ENCODE results near the gene PNPT1.
"Not testable (repeated sequence)": the region's sequence is repeated elsewhere in the genome, so short reads cannot be mapped to it uniquely, and the experiment has no call there.

PNPT1 gene
- total RNA-seq: 27.9 to 199 (median 58.1) reads per million in 9 experiments

- H3K36me3 Mint-ChIP-seq (ENCODE audit: insufficient read depth): peaks cover 10% of the 10 kb centered on the region
- DNase-seq: peak; percentile 85 to 90 (median 85)
- peaks cover 20 to 34% of the 10 kb centered on the region in 2 donors for H3K4me1 Mint-ChIP-seq (ENCODE audit: low read depth in 2 of 2)
- no peaks in the 10 kb centered on the region for H3K27me3 Mint-ChIP-seq
- peak within 1 kb of the TSS; percentile 90 to 97 for H3K4me3 Mint-ChIP-seq
- ATAC-seq (replicated peaks): peak; percentile 100
- H3K9me3 Mint-ChIP-seq: no peaks in the 10 kb centered on the region
- peak within 1 kb of the TSS; percentile 91 to 94 for H3K27ac Mint-ChIP-seq
Measured at GRCh38 chr2:55693181-55694125, at the start of gene PNPT1. Gene PNPT1, minus strand, starts transcription at chr2:55693844. Its CDS starts 21 bp downstream, at chr2:55693823.

- ATAC-seq (replicated peaks): no peak
- DNase-seq: no peak
- no peaks in the 10 kb centered on the region for H3K9me3 Mint-ChIP-seq
- H3K27ac Mint-ChIP-seq: no peak overlapping the region
- no peaks in the 10 kb centered on the region for H3K36me3 Mint-ChIP-seq (ENCODE audit: insufficient read depth)
- H3K27me3 Mint-ChIP-seq: peaks cover 29 to 46% of the 10 kb centered on the region in 2 donors
- H3K4me1 Mint-ChIP-seq (ENCODE audit: low read depth in 2 of 2): no peaks in the 10 kb centered on the region
- H3K4me3 Mint-ChIP-seq: no peak overlapping the region
Measured at GRCh38 chr2:55742996-55743395, 49.4 kb upstream of the PNPT1 start.

GRCh38 chr2:55736019-55736536 lies 42.4 kb upstream of the PNPT1 start:
- not testable (repeated sequence) for H3K36me3 Mint-ChIP-seq (ENCODE audit: insufficient read depth); H3K4me1 Mint-ChIP-seq (ENCODE audit: low read depth in 2 of 2); H3K27me3 Mint-ChIP-seq; ATAC-seq (replicated peaks); H3K9me3 Mint-ChIP-seq; DNase-seq; H3K4me3 Mint-ChIP-seq; H3K27ac Mint-ChIP-seq

- ATAC-seq (replicated peaks) (no peak), DNase-seq (no peak)
- H3K36me3 Mint-ChIP-seq (ENCODE audit: insufficient read depth): no peaks in the 10 kb centered on the region
- no peaks in the 10 kb centered on the region for H3K4me1 Mint-ChIP-seq (ENCODE audit: low read depth in 2 of 2)
- H3K4me3 Mint-ChIP-seq: no peak overlapping the region
- H3K27me3 Mint-ChIP-seq: peaks cover 0 to 4% of the 10 kb centered on the region in 2 donors
- H3K9me3 Mint-ChIP-seq: no peaks in the 10 kb centered on the region
- no peak overlapping the region for H3K27ac Mint-ChIP-seq
Measured at GRCh38 chr2:55734726-55735125, 41.1 kb upstream of the PNPT1 start.

- no peaks in the 10 kb centered on the region for H3K36me3 Mint-ChIP-seq (ENCODE audit: insufficient read depth)
- no peak for DNase-seq
- H3K27me3 Mint-ChIP-seq: peaks cover 0 to 4% of the 10 kb centered on the region in 2 donors
- H3K4me1 Mint-ChIP-seq (ENCODE audit: low read depth in 2 of 2): no peaks in the 10 kb centered on the region
- H3K4me3 Mint-ChIP-seq: no peak overlapping the region
- no peak overlapping the region for H3K27ac Mint-ChIP-seq
- ATAC-seq (replicated peaks): no peak
- H3K9me3 Mint-ChIP-seq: no peaks in the 10 kb centered on the region
Measured at GRCh38 chr2:55733335-55733734, 39.7 kb upstream of the PNPT1 start.

- DNase-seq: no peak
Measured at GRCh38 chr2:55732854-55733253, 39.2 kb upstream of the PNPT1 start.

GRCh38 chr2:55729136-55729685 lies 35.6 kb upstream of the PNPT1 start:
- no peaks in the 10 kb centered on the region for H3K9me3 Mint-ChIP-seq
- H3K27ac Mint-ChIP-seq: no peak overlapping the region
- ATAC-seq (replicated peaks): no peak
- H3K4me1 Mint-ChIP-seq (ENCODE audit: low read depth in 2 of 2): no peaks in the 10 kb centered on the region
- no peaks in the 10 kb centered on the region for H3K36me3 Mint-ChIP-seq (ENCODE audit: insufficient read depth)
- no peak overlapping the region for H3K4me3 Mint-ChIP-seq
- H3K27me3 Mint-ChIP-seq: peaks cover 4 to 11% of the 10 kb centered on the region in 2 donors
- DNase-seq: no peak

More at GRCh38 chr2:55732854-55733253, 39.2 kb upstream of the PNPT1 start:
- Mint-ChIP-seq H3K9me3 (no peaks in the 10 kb centered on the region), H3K36me3 (ENCODE audit: insufficient read depth) (no peaks in the 10 kb centered on the region), H3K4me1 (ENCODE audit: low read depth in 2 of 2) (no peaks in the 10 kb centered on the region), H3K27ac (no peak overlapping the region), H3K27me3 (peaks cover 0 to 4% of the 10 kb centered on the region in 2 donors), H3K4me3 (no peak overlapping the region)
- no peak for ATAC-seq (replicated peaks)

GRCh38 chr2:55721596-55722215 lies 28.1 kb upstream of the PNPT1 start:
- Mint-ChIP-seq H3K36me3 (ENCODE audit: insufficient read depth) (no peaks in the 10 kb centered on the region), H3K4me3 (no peak overlapping the region), H3K27me3 (peaks cover 11 to 19% of the 10 kb centered on the region in 2 donors), H3K27ac (no peak overlapping the region), H3K4me1 (ENCODE audit: low read depth in 2 of 2) (no peaks in the 10 kb centered on the region), H3K9me3 (no peaks in the 10 kb centered on the region)
- ATAC-seq (replicated peaks) (no peak), DNase-seq (no peak)

- Mint-ChIP-seq H3K4me3 (no peak overlapping the region), H3K4me1 (ENCODE audit: low read depth in 2 of 2) (no peaks in the 10 kb centered on the region)
- no peak for ATAC-seq (replicated peaks)
Measured at GRCh38 chr2:55720417-55720816, 26.8 kb upstream of the PNPT1 start.

GRCh38 chr2:55719852-55720251 lies 26.2 kb upstream of the PNPT1 start:
- no peak overlapping the region for H3K4me3 Mint-ChIP-seq
- no peaks in the 10 kb centered on the region for H3K9me3 Mint-ChIP-seq
- no peaks in the 10 kb centered on the region for H3K4me1 Mint-ChIP-seq (ENCODE audit: low read depth in 2 of 2)
- H3K27ac Mint-ChIP-seq: no peak overlapping the region
- no peaks in the 10 kb centered on the region for H3K36me3 Mint-ChIP-seq (ENCODE audit: insufficient read depth)
- peaks cover 11 to 27% of the 10 kb centered on the region in 2 donors for H3K27me3 Mint-ChIP-seq
- DNase-seq (no peak), ATAC-seq (replicated peaks) (no peak)

More at GRCh38 chr2:55720417-55720816, 26.8 kb upstream of the PNPT1 start:
- no peaks in the 10 kb centered on the region for H3K9me3 Mint-ChIP-seq
- peaks cover 11 to 27% of the 10 kb centered on the region in 2 donors for H3K27me3 Mint-ChIP-seq
- no peak for DNase-seq
- no peak overlapping the region for H3K27ac Mint-ChIP-seq
- H3K36me3 Mint-ChIP-seq (ENCODE audit: insufficient read depth): no peaks in the 10 kb centered on the region

- Mint-ChIP-seq H3K4me1 (ENCODE audit: low read depth in 2 of 2) (no peaks in the 10 kb centered on the region), H3K27ac (no peak overlapping the region)
Measured at GRCh38 chr2:55718165-55719008, 24.7 kb upstream of the PNPT1 start.

GRCh38 chr2:55715626-55716025 lies 22.0 kb upstream of the PNPT1 start:
- ATAC-seq (replicated peaks) (no peak), DNase-seq (no peak)
- Mint-ChIP-seq H3K4me3 (no peak overlapping the region), H3K27ac (no peak overlapping the region), H3K27me3 (peaks cover 0 to 17% of the 10 kb centered on the region in 2 donors), H3K4me1 (ENCODE audit: low read depth in 2 of 2) (no peaks in the 10 kb centered on the region), H3K36me3 (ENCODE audit: insufficient read depth) (no peaks in the 10 kb centered on the region), H3K9me3 (no peaks in the 10 kb centered on the region)

More at GRCh38 chr2:55718165-55719008, 24.7 kb upstream of the PNPT1 start:
- no peak overlapping the region for H3K4me3 Mint-ChIP-seq
- DNase-seq (peak; percentile 33 to 46 (median 34)), ATAC-seq (replicated peaks) (peak; percentile 29)
- H3K36me3 Mint-ChIP-seq (ENCODE audit: insufficient read depth): no peaks in the 10 kb centered on the region
- no peaks in the 10 kb centered on the region for H3K9me3 Mint-ChIP-seq
- peaks cover 0 to 18% of the 10 kb centered on the region in 2 donors for H3K27me3 Mint-ChIP-seq
